ENCODE results near the gene HIBCH.
"Not testable (repeated sequence)": the region's sequence is repeated elsewhere in the genome, so short reads cannot be mapped to it uniquely, and the experiment has no call there.

Gene HIBCH

GRCh38 chr2:190344276-190344827 is 24.7 kb upstream of the HIBCH start:
- in situ Hi-C loops (cut with HindIII; ENCODE audit: low pct_ligation_motif_present, low pct_unique_long_range_greater_than_20kb, low sequenced_read_pairs), result no loop called here
- peak; percentile 37 for DNase-seq

GRCh38 chr2:190343536-190344275 is 24.1 kb upstream of the HIBCH start, which contains the start of gene INPP1:
TSS of gene INPP1 (plus strand) at chr2:190343589. CDS start at chr2:190360103, 16,514 bp downstream.
- in situ Hi-C loops (cut with HindIII; ENCODE audit: low pct_ligation_motif_present, low pct_unique_long_range_greater_than_20kb, low sequenced_read_pairs), result no loop called here

GRCh38 chr2:190343089-190343535 is 23.5 kb upstream of the HIBCH start:
- no peak for DNase-seq
- in situ Hi-C loops (cut with HindIII; ENCODE audit: low pct_ligation_motif_present, low pct_unique_long_range_greater_than_20kb, low sequenced_read_pairs), result no loop called here

More at GRCh38 chr2:190343536-190344275, 24.1 kb upstream of the HIBCH start, which contains the start of gene INPP1:
- DNase-seq, result peak; percentile 67

- no peak for DNase-seq
- in situ Hi-C loops (cut with HindIII; ENCODE audit: low pct_ligation_motif_present, low pct_unique_long_range_greater_than_20kb, low sequenced_read_pairs), result no loop called here
Observed at GRCh38 chr2:190342611-190343010, 23.0 kb upstream of the HIBCH start.

- peak; percentile 15 for DNase-seq
- in situ Hi-C loops (cut with HindIII; ENCODE audit: low pct_ligation_motif_present, low pct_unique_long_range_greater_than_20kb, low sequenced_read_pairs), result no loop called here
Observed at GRCh38 chr2:190340369-190340768, 20.7 kb upstream of the HIBCH start.

GRCh38 chr2:190339394-190339793 is 19.8 kb upstream of the HIBCH start:
- in situ Hi-C loops (cut with HindIII; ENCODE audit: low pct_ligation_motif_present, low pct_unique_long_range_greater_than_20kb, low sequenced_read_pairs), result no loop called here
- DNase-seq, result no peak

- no peak for DNase-seq
- in situ Hi-C loops (cut with HindIII; ENCODE audit: low pct_ligation_motif_present, low pct_unique_long_range_greater_than_20kb, low sequenced_read_pairs), result no loop called here
Observed at GRCh38 chr2:190338453-190338852, 18.8 kb upstream of the HIBCH start.

- in situ Hi-C loops (cut with HindIII; ENCODE audit: low pct_ligation_motif_present, low pct_unique_long_range_greater_than_20kb, low sequenced_read_pairs), result no loop called here
- DNase-seq, result no peak
Observed at GRCh38 chr2:190336420-190336819, 16.8 kb upstream of the HIBCH start.

- in situ Hi-C loops (cut with HindIII; ENCODE audit: low pct_ligation_motif_present, low pct_unique_long_range_greater_than_20kb, low sequenced_read_pairs); DNase-seq: not testable (repeated sequence)
Observed at GRCh38 chr2:190335584-190335983, 16.0 kb upstream of the HIBCH start.

GRCh38 chr2:190335225-190335559 is 15.6 kb upstream of the HIBCH start:
- DNase-seq, result no peak
- in situ Hi-C loops (cut with HindIII; ENCODE audit: low pct_ligation_motif_present, low pct_unique_long_range_greater_than_20kb, low sequenced_read_pairs), result no loop called here

- peak; percentile 27 for DNase-seq
- in situ Hi-C loops (cut with HindIII; ENCODE audit: low pct_ligation_motif_present, low pct_unique_long_range_greater_than_20kb, low sequenced_read_pairs), result no loop called here
Observed at GRCh38 chr2:190334479-190335224, 15.0 kb upstream of the HIBCH start.

GRCh38 chr2:190333928-190334327 is 14.3 kb upstream of the HIBCH start:
- in situ Hi-C loops (cut with HindIII; ENCODE audit: low pct_ligation_motif_present, low pct_unique_long_range_greater_than_20kb, low sequenced_read_pairs), result no loop called here
- no peak for DNase-seq

GRCh38 chr2:190333395-190333794 is 13.8 kb upstream of the HIBCH start:
- DNase-seq, result no peak
- in situ Hi-C loops (cut with HindIII; ENCODE audit: low pct_ligation_motif_present, low pct_unique_long_range_greater_than_20kb, low sequenced_read_pairs), result no loop called here

GRCh38 chr2:190328573-190329147 is 9.0 kb upstream of the HIBCH start:
- in situ Hi-C loops (cut with HindIII; ENCODE audit: low pct_ligation_motif_present, low pct_unique_long_range_greater_than_20kb, low sequenced_read_pairs), result no loop called here
- peak; percentile 41 for DNase-seq

GRCh38 chr2:190327867-190328572 is 8.4 kb upstream of the HIBCH start:
- DNase-seq, result no peak
- in situ Hi-C loops (cut with HindIII; ENCODE audit: low pct_ligation_motif_present, low pct_unique_long_range_greater_than_20kb, low sequenced_read_pairs), result no loop called here

GRCh38 chr2:190325588-190325987 is 6.0 kb upstream of the HIBCH start:
- DNase-seq, result no peak
- in situ Hi-C loops (cut with HindIII; ENCODE audit: low pct_ligation_motif_present, low pct_unique_long_range_greater_than_20kb, low sequenced_read_pairs), result no loop called here

- in situ Hi-C loops (cut with HindIII; ENCODE audit: low pct_ligation_motif_present, low pct_unique_long_range_greater_than_20kb, low sequenced_read_pairs), result no loop called here
- DNase-seq, result no peak
Observed at GRCh38 chr2:190323406-190323805, 3.8 kb upstream of the HIBCH start.

GRCh38 chr2:190320696-190321095 is 1.1 kb upstream of the HIBCH start:
- in situ Hi-C loops (cut with HindIII; ENCODE audit: low pct_ligation_motif_present, low pct_unique_long_range_greater_than_20kb, low sequenced_read_pairs), result no loop called here
- DNase-seq, result no peak
